Loucy (cell line): ENCODE data around the gene TMEM232.

Source experiments
- H2AFZ ChIP-seq: fragments of 200-600 bp; sonication (generic); 2 replicates; pipeline ENCODE4 v1.6.0; 2016; ENCODE audit warnings: antibody characterized with exemption, mild to moderate bottlenecking, low read length, moderate library complexity
- H3F3A ChIP-seq: fragments of 200-600 bp; 2 replicates; pipeline ENCODE4 v1.6.0; 2016; ENCODE audit warnings: antibody characterized with exemption, low read depth, mild to moderate bottlenecking
- H3K27me3 ChIP-seq: fragments of 200-600 bp; sonication (generic); 2 replicates; pipeline ENCODE4 v1.6.1; 2014; ENCODE audit warnings: low read length, mild to moderate bottlenecking; ENCODE audit not compliant: insufficient read depth, poor library complexity, severe bottlenecking
- H3K36me3 ChIP-seq: fragments of 200-600 bp; sonication (generic); 2 replicates; pipeline ENCODE4 v1.6.1; 2016; ENCODE audit warnings: low read length; ENCODE audit not compliant: insufficient read depth
- H3K4me1 ChIP-seq: fragments of 200-600 bp; sonication (generic); 2 replicates; pipeline ENCODE4 v1.5.1; 2014; ENCODE audit warnings: low read length, mild to moderate bottlenecking; ENCODE audit not compliant: insufficient read depth, poor library complexity, severe bottlenecking
- H3K4me2 ChIP-seq: fragments of 200-600 bp; sonication (generic); 2 replicates; pipeline ENCODE4 v1.6.0; 2014; ENCODE audit warnings: antibody characterized with exemption, low read length, low read depth, mild to moderate bottlenecking; ENCODE audit not compliant: poor library complexity, severe bottlenecking
- H3K4me3 ChIP-seq: fragments of 200-600 bp; sonication (generic); 2 replicates; pipeline ENCODE4 v1.5.1; 2014; ENCODE audit warnings: low read length, mild to moderate bottlenecking, mixed read lengths; ENCODE audit not compliant: poor library complexity, severe bottlenecking
- H3K79me2 ChIP-seq: fragments of 200-600 bp; sonication (generic); 2 replicates; pipeline ENCODE4 v1.6.1; 2014; ENCODE audit warnings: low read length; ENCODE audit not compliant: insufficient read depth
- H3K9ac ChIP-seq: fragments of 200-600 bp; sonication (generic); 2 replicates; pipeline ENCODE4 v1.6.0; 2014; ENCODE audit warnings: mild to moderate bottlenecking, low read depth, low read length, moderate library complexity; ENCODE audit not compliant: poor library complexity, severe bottlenecking
- H3K9me2 ChIP-seq: fragments of 200-600 bp; sonication (generic); replicated peaks from 2 replicates; pipeline ENCODE4 v1.6.1; 2016; ENCODE audit warnings: low read depth, low read length, mixed read lengths
- H3K9me3 ChIP-seq: fragments of 200-600 bp; sonication (generic); 2 replicates; pipeline ENCODE4 v1.6.1; 2014; ENCODE audit warnings: mild to moderate bottlenecking, antibody characterized with exemption, low read length, low read depth; ENCODE audit not compliant: insufficient read depth
- H4K20me1 ChIP-seq: fragments of 200-600 bp; sonication (generic); 2 replicates; pipeline ENCODE4 v1.6.0; 2014; ENCODE audit warnings: antibody characterized with exemption, low read length, mild to moderate bottlenecking; ENCODE audit not compliant: insufficient read depth, poor library complexity, severe bottlenecking
- EZH2phosphoT487 ChIP-seq: fragments of 200-600 bp; IDR thresholded peaks from 2 replicates; pipeline ENCODE4 v1.6.1; 2018; ENCODE audit warnings: antibody characterized with exemption, mild to moderate bottlenecking, moderate library complexity, borderline replicate concordance
- TF ChIP-seq, protein P1 (sequence below): fragments of 200-600 bp; sonication (generic); conservative IDR thresholded peaks from 2 replicates; pipeline ENCODE4 v1.5.1; 2014; ENCODE audit warnings: mild to moderate bottlenecking, antibody characterized with exemption, low read length

The TMEM232 gene

DNA sequence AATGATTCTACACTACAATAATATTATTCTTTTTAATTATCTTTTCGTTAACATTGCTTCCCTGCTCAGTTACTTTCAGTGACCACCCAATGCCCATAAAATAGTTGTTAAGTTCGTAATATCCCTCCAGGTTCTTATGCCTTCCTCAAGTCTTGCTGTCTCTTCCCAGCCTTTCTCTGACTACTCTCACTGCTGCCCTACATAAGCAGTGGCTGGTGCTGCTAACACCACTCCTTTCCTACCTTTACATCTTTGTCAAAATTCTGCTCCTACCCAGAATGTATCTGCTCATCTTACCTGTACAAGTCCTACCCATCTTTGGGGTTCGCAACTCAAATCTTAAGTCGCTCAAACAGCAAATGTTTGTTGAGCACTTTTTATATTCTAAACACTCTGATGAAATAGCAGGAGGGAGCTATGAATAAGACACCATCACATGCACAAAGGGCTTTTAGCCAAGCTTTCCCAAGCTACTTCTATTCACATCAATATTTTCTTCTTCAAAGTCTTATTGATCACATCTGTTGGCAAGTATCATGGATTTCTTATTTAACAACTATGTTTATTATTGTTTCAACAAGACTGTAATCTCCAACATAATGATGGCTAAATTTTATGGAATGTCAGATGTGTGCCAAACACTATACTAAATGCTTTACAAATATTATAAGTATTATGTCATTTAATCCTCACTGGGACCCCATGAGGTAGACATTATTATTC is 41.8 kb upstream of the TMEM232 start:
- Histone ChIP-seq H3F3A (no peaks in the 10 kb centered on the region), H3K9me2 (no peaks in the 10 kb centered on the region), H3K79me2 (no peaks in the 10 kb centered on the region), H4K20me1 (no peaks in the 10 kb centered on the region), H3K4me2 (no peak overlapping the region), H3K36me3 (no peaks in the 10 kb centered on the region), H3K9me3 (no peaks in the 10 kb centered on the region), H3K4me1 (no peaks in the 10 kb centered on the region), H3K27me3 (no peaks in the 10 kb centered on the region), H3K9ac (no peak overlapping the region), H3K4me3 (no peak overlapping the region), H2AFZ (no peak overlapping the region)
- TF ChIP-seq, protein P1, sequence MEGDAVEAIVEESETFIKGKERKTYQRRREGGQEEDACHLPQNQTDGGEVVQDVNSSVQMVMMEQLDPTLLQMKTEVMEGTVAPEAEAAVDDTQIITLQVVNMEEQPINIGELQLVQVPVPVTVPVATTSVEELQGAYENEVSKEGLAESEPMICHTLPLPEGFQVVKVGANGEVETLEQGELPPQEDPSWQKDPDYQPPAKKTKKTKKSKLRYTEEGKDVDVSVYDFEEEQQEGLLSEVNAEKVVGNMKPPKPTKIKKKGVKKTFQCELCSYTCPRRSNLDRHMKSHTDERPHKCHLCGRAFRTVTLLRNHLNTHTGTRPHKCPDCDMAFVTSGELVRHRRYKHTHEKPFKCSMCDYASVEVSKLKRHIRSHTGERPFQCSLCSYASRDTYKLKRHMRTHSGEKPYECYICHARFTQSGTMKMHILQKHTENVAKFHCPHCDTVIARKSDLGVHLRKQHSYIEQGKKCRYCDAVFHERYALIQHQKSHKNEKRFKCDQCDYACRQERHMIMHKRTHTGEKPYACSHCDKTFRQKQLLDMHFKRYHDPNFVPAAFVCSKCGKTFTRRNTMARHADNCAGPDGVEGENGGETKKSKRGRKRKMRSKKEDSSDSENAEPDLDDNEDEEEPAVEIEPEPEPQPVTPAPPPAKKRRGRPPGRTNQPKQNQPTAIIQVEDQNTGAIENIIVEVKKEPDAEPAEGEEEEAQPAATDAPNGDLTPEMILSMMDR: no peak
- no peak for TF ChIP-seq EZH2phosphoT487

DNA sequence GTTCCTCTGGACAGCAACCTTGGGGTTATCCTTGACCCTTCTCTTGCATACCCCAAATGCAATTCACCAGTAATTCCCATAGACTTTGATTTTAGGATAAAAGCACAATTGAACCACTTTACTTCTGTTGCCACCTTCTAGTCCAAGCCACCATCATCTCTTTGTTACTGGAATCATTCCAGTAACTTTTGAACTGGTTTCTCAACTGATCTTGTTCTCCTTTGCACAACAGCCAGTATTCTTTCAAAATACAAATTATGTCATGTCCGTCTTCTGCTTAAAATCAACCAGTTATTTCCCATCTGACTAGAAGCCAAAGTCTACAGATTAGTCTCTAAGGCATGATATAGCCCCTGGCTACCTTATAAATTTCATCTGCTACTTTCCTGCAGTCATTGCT is 33.7 kb upstream of the TMEM232 start:
- Histone ChIP-seq H2AFZ (no peak overlapping the region), H3K36me3 (peaks cover 25% of the 10 kb centered on the region; the same call in 1 of the 2 replicates)
- TF ChIP-seq, protein P1: no peak
- no peak for TF ChIP-seq EZH2phosphoT487

DNA sequence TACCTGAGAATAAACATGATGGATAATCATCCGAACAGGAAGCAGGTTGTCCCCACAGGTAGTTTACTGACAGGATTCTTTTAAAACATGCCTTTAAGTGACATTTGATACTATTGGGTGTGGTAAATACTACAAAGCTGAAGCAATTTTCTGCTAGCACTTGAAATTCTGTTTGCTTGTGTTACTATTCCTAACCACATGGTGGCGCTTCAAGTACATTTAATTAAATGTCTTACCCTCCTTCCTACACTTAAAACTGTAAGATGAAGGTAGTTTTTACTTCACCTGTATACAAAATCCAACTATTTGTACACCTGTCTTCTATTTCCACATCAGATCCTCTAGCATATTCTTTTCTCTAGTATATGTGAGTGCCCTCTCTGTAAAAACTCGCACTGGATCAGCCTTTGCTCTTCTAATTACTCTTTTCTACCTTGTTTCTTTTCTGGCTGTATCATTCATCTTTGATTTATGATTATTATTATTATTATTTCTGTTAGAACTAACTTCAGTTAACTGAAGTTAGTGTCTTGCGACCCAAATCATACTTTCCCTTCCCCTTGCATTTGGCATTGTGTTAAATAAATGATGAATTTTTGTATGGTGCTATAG is 30.8 kb upstream of the TMEM232 start:
- H4K20me1 ChIP-seq: no peaks in the 10 kb centered on the region
- no peaks in the 10 kb centered on the region for H3K9me2 ChIP-seq
- no peaks in the 10 kb centered on the region for H3K79me2 ChIP-seq
- H2AFZ ChIP-seq: no peak overlapping the region
- no peak overlapping the region for H3K9ac ChIP-seq
- H3K36me3 ChIP-seq: peaks cover 21% of the 10 kb centered on the region; the same call in 1 of the 2 replicates
- H3K4me1 ChIP-seq: peaks cover 5% of the 10 kb centered on the region
- no peaks in the 10 kb centered on the region for H3K9me3 ChIP-seq
- no peak overlapping the region for H3K4me2 ChIP-seq
- no peak overlapping the region for H3K4me3 ChIP-seq
- no peaks in the 10 kb centered on the region for H3K27me3 ChIP-seq
- no peaks in the 10 kb centered on the region for H3F3A ChIP-seq
- TF ChIP-seq, protein P1: peak; percentile 64
- no peak for TF ChIP-seq EZH2phosphoT487

More for the DNA sequence above, 33.7 kb upstream of the TMEM232 start:
- no peak overlapping the region for H3K4me2 ChIP-seq
- H3F3A ChIP-seq: no peaks in the 10 kb centered on the region
- no peaks in the 10 kb centered on the region for H3K9me2 ChIP-seq
- H3K4me3 ChIP-seq: no peak overlapping the region
- H3K79me2 ChIP-seq: no peaks in the 10 kb centered on the region
- H4K20me1 ChIP-seq: no peaks in the 10 kb centered on the region
- no peaks in the 10 kb centered on the region for H3K27me3 ChIP-seq
- H3K9ac ChIP-seq: no peak overlapping the region
- H3K9me3 ChIP-seq: no peaks in the 10 kb centered on the region
- no peaks in the 10 kb centered on the region for H3K4me1 ChIP-seq
